A549 (cell line): ENCODE measurements around the gene CARD8. TPM values are rescaled to one million over a fixed set of nuclear protein-coding genes. Genes with fewer than 3 reads are reported as not detected.

Experiments used
- ATAC-seq, 2 experiments: fragments of 200-7000 bp in 1 of 2; fragments of >200 bp in 1 of 2; cut with Nextera tagmentation in 1 of 2; cut with Tn5 transposase in 1 of 2; 3 replicates each; pipeline versions ENCODE4 v1.8.0 to v1.9.1; 2018 to 2020; ENCODE audit warnings: mild to moderate bottlenecking in 1 of 2, moderate library complexity in 1 of 2
- CTCF ChIA-PET: fragments of 300-600 bp; sonication (Branson Sonifier 250); formaldehyde crosslinking; extraction: SDS; loops from one replicate; lab custom pipeline; 2021; ENCODE audit warnings: antibody characterized with exemption, inconsistent platforms; lab: Yijun Ruan, JAX
- POLR2A ChIA-PET: fragments of 350-600 bp; formaldehyde crosslinking; extraction: SDS; loops from one replicate; lab custom pipeline; 2021; ENCODE audit warnings: antibody characterized with exemption, inconsistent platforms; lab: Yijun Ruan, JAX
- DNase-seq, 2 experiments: peaks; one replicate each; pipeline versions ENCODE4 v3.0.0 to v3.0.0-alpha.2; 2011 to 2016; ENCODE audit warnings: low read depth in 1 of 2, low spot score in 1 of 2
- FAIRE-seq: peaks from 2 replicates; lab custom pipeline; 2011; peaks lifted over from hg19 to GRCh38; lab: Jason Lieb, UNC
- H3K27ac ChIP-seq, 2 experiments: fragments of >200 bp; sonication (Bioruptor Twin); formaldehyde crosslinking; 3 replicates each; pipeline ENCODE4 v1.5.1; 2016 to 2017
- H3K4me1 ChIP-seq: fragments of >200 bp; sonication (Bioruptor Twin); formaldehyde crosslinking; 3 replicates; pipeline ENCODE4 v1.6.1; 2016
- H3K4me2 ChIP-seq: fragments of >200 bp; sonication (Bioruptor Twin); formaldehyde crosslinking; 3 replicates; pipeline ENCODE4 v1.6.1; 2016
- H3K4me3 ChIP-seq: fragments of >200 bp; sonication (Bioruptor Twin); formaldehyde crosslinking; 3 replicates; pipeline ENCODE4 v1.5.1; 2016
- H3K9me3 ChIP-seq: fragments of >200 bp; sonication (Bioruptor Twin); formaldehyde crosslinking; 3 replicates; pipeline ENCODE4 v1.6.1; 2016
- BHLHE40 ChIP-seq: IDR thresholded peaks from 2 replicates; pipeline ENCODE4 v1.6.1; 2012; ENCODE audit warnings: low read depth, low read length, inconsistent platforms
- CBX8 ChIP-seq: fragments of 200-600 bp; sonication (generic); IDR thresholded peaks from 2 replicates; pipeline ENCODE4 v1.6.1; 2016
- EHF ChIP-seq: fragments of 250-450 bp; sonication (Bioruptor Pico); IDR thresholded peaks from 2 replicates; pipeline ENCODE4 v1.5.0; 2020; ENCODE audit warnings: mild to moderate bottlenecking
- EHMT2 ChIP-seq: fragments of 200-600 bp; sonication (generic); IDR thresholded peaks from 2 replicates; pipeline ENCODE4 v1.6.1; 2016; ENCODE audit warnings: antibody characterized with exemption, low read depth, mild to moderate bottlenecking, moderate library complexity
- EP300 ChIP-seq, 2 experiments: fragments of >200 bp; sonication (Bioruptor Twin); formaldehyde crosslinking; IDR thresholded peaks; 2 replicates in 1 of 2; 3 replicates in 1 of 2; pipeline ENCODE4 v1.6.1; 2016 to 2017
- FOSB ChIP-seq: fragments of 250-450 bp; sonication (Bioruptor Pico); IDR thresholded peaks from 2 replicates; pipeline ENCODE4 v1.5.0; 2020; ENCODE audit warnings: mild to moderate bottlenecking, moderate library complexity
- HDAC2 ChIP-seq: fragments of 200-600 bp; sonication (generic); IDR thresholded peaks from 2 replicates; pipeline ENCODE4 v1.6.1; 2016
- HEYL ChIP-seq: fragments of 250-450 bp; sonication (Bioruptor Pico); IDR thresholded peaks from 2 replicates; pipeline ENCODE4 v1.8.0; 2021; ENCODE audit warnings: mild to moderate bottlenecking, moderate library complexity
- HOXA7 ChIP-seq: fragments of 250-450 bp; sonication (Bioruptor Pico); IDR thresholded peaks from 2 replicates; pipeline ENCODE4 v1.5.0; 2020; ENCODE audit warnings: mild to moderate bottlenecking, moderate library complexity
- HOXB13 ChIP-seq: fragments of 250-450 bp; sonication (Bioruptor Pico); IDR thresholded peaks from 2 replicates; pipeline ENCODE4 v1.5.0; 2020; ENCODE audit warnings: low read depth, mild to moderate bottlenecking, moderate library complexity
- HOXB5 ChIP-seq: fragments of 250-450 bp; sonication (Bioruptor Pico); IDR thresholded peaks from 2 replicates; pipeline ENCODE4 v1.5.0; 2020; ENCODE audit warnings: mild to moderate bottlenecking, moderate library complexity
- JUNB ChIP-seq: fragments of >200 bp; sonication (Bioruptor Twin); formaldehyde crosslinking; IDR thresholded peaks from 2 replicates; pipeline ENCODE4 v1.6.1; 2016
- KDM1A ChIP-seq: fragments of 200-600 bp; sonication (generic); IDR thresholded peaks from 2 replicates; pipeline ENCODE4 v1.6.1; 2016; ENCODE audit warnings: low read depth, mild to moderate bottlenecking
- MAFK ChIP-seq: fragments of 450-650 bp; IDR thresholded peaks from 2 replicates; pipeline ENCODE4 v1.6.1; 2014; ENCODE audit not compliant: partially characterized antibody
- MYC ChIP-seq: IDR thresholded peaks from 2 replicates; pipeline ENCODE4 v1.6.1; 2012; ENCODE audit warnings: mild to moderate bottlenecking, inconsistent platforms, low read length, improper control_type of control experiment, borderline replicate concordance
- NFE2L2 ChIP-seq: fragments of 150-350 bp; conservative IDR thresholded peaks from 2 replicates; pipeline ENCODE4 v1.6.1; 2014; ENCODE audit warnings: low read length
- NR3C1 ChIP-seq: fragments of >200 bp; sonication (Bioruptor Twin); formaldehyde crosslinking; IDR thresholded peaks from 3 replicates; pipeline ENCODE4 v1.6.1; 2017
- PBX3 ChIP-seq: IDR thresholded peaks from 2 replicates; pipeline ENCODE4 v1.6.1; 2012
- RAD21 ChIP-seq, 2 experiments: fragments of >200 bp in 1 of 2; sonication (Bioruptor Twin) in 1 of 2; formaldehyde crosslinking in 1 of 2; IDR thresholded peaks in 1 of 2; conservative IDR thresholded peaks in 1 of 2; 2 replicates in 1 of 2; 3 replicates in 1 of 2; pipeline ENCODE4 v1.6.1; 2012 to 2018; ENCODE audit warnings: inconsistent platforms in 1 of 2
- RCOR1 ChIP-seq: fragments of 150-350 bp; IDR thresholded peaks from 2 replicates; pipeline ENCODE4 v1.6.1; 2014; ENCODE audit warnings: antibody characterized with exemption, low read length, low read depth
- RFX5 ChIP-seq: fragments of 450-650 bp; IDR thresholded peaks from 2 replicates; pipeline ENCODE4 v1.7.1; 2014; ENCODE audit warnings: antibody characterized with exemption, mild to moderate bottlenecking, moderate library complexity
- SREBF2 ChIP-seq: fragments of 450-650 bp; IDR thresholded peaks from 2 replicates; pipeline ENCODE4 v1.6.1; 2014; ENCODE audit warnings: mild to moderate bottlenecking, moderate library complexity
- ZC3H11A ChIP-seq: fragments of 450-650 bp; IDR thresholded peaks from 2 replicates; pipeline ENCODE4 v1.6.1; 2014; ENCODE audit warnings: antibody characterized with exemption, mild to moderate bottlenecking
- ZNF302 ChIP-seq: fragments of 250-450 bp; sonication (Bioruptor Pico); IDR thresholded peaks from 2 replicates; pipeline ENCODE4 v1.9.0; 2021; ENCODE audit warnings: inconsistent platforms, mild to moderate bottlenecking, moderate library complexity
- ZSCAN20 ChIP-seq: fragments of 250-450 bp; sonication (Bioruptor Pico); IDR thresholded peaks from 2 replicates; pipeline ENCODE4 v1.8.0; 2022; ENCODE audit warnings: mild to moderate bottlenecking, moderate library complexity
- WGBS: methylation state at CpG from one replicate; pipeline ENCODE4 v1.1.6; 2017; ENCODE audit errors: missing lambda C conversion rate; 5-methylcytosine and 5-hydroxymethylcytosine counted together
- polyA plus RNA-seq, 4 experiments: library from polyadenylated mRNA; depleted of rRNA in 3 of 4; stranded (reverse); fragments of >200 nt; fragmentation: RNase III in 1 of 4; extraction: RNeasy Plus Mini Kit Qiagen cat#74134 plus additional on column Dnase treatment in 1 of 4; gene quantifications; 2 replicates in 3 of 4; 3 replicates in 1 of 4; pipeline ENCODE4 v1.2.3, GENCODE V29; 2011 to 2017
- TF ChIP-seq, protein P1 (sequence below): fragments of >200 bp; sonication (Bioruptor Twin); formaldehyde crosslinking; IDR thresholded peaks from 2 replicates; pipeline ENCODE4 v1.6.1; 2016

CARD8 gene
- polyA plus RNA-seq, 2 of the 4 experiments (the other 2 are of a cell fraction) = 27.5 to 34.7 TPM

DNA sequence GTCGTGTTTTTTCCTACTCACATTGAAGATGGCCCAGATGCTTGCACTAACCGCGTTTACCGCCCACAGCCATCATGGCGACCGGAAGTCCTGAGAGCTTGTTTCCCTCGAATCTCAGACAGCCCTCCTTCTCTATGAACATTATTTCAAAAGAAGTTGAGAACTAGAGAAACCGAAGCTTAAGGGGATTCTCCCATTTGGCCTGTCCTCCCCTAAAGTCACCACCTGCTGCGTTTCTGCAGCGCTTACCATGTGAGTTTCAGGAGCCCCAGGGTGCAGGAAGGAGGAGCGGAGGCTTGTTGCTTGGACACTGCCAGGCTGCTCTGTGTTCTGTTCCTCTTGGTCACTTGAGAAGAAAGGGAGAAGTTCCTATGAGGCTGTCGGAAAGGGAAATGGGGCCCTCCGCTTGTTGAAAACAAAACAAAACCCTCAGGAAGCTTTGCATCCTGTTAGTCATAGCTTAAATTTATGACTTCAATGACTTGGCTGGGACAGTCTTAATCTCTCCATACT lies 6.2 kb downstream of the CARD8 start:
- ChIA-PET POLR2A (no interaction called here), CTCF (no interaction called here)
- DNase-seq (no peak), ATAC-seq (no peak), FAIRE-seq (no peak)
- Histone ChIP-seq H3K4me1 (peaks cover 4% of the 10 kb centered on the region; the same call in 1 of the 3 replicates), H3K4me2 (no peak overlapping the region), H3K4me3 (no peak overlapping the region), H3K9me3 (no peaks in the 10 kb centered on the region), H3K27ac (no peak overlapping the region)
- TF ChIP-seq ZNF302 (CRISPR knock-in tag) (no peak), HEYL (CRISPR knock-in tag) (no peak), NFE2L2 (no peak), HDAC2 (no peak), NR3C1 (no peak), RAD21 (conservative IDR thresholded peaks at IDR 0.05 in 1 of 2, IDR thresholded peaks at IDR 0.05 in 1 of 2) (no peak), KDM1A (no peak), MAFK (no peak), PBX3 (no peak), BHLHE40 (no peak), EP300 (IDR thresholded peaks at IDR 0.05) (no peak), CBX8 (no peak), HOXB5 (CRISPR knock-in tag) (no peak), EHF (no peak)
- TF ChIP-seq, protein P1, sequence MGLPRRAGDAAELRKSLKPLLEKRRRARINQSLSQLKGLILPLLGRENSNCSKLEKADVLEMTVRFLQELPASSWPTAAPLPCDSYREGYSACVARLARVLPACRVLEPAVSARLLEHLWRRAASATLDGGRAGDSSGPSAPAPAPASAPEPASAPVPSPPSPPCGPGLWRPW = no peak
- 89% methylated on average over 13 of the region's 13 CpGs for WGBS

DNA sequence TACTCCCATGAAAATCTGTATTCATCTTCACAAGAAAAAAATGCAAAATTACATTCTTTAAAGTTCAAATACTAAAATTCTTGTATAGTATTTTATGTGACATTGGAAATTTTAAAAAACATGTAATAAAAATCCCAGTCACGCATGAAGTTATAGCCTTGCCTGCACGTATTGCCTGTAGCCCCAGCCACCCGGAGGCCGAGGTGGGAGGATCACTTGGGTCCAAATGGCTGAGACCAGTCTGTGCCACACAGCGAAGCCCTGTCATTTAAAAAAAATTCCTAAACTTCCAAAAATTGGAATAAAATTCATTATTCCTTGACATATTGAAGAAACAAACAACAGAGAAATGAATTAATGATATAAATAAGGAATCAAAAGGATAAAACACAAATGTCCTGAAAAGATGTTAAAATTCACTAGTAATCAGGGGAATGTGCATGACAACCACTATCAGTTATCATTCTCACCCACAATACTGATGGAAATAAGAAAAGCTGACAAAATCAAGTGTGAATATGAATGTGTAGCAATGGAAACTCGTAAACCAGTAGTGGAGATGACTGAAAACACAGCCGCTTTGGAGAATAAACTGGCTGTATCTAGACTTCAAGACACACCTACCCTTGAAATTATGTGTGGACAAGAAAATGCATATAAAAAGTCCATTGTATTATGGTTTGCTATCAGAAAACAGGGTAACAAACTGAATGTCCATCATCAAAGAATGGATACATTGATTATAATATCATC lies 7.5 kb downstream of the CARD8 start:
- no peak for TF ChIP-seq EHMT2
- TF ChIP-seq SREBF2 = no peak
- TF ChIP-seq RFX5 = no peak
- no peak for TF ChIP-seq PBX3
- no peak for TF ChIP-seq ZC3H11A
- no peak for TF ChIP-seq ZSCAN20 (CRISPR knock-in tag)
- TF ChIP-seq EHF = no peak
- no peak for TF ChIP-seq JUNB
- no peak for TF ChIP-seq MYC
- TF ChIP-seq MAFK = no peak
- no peak for TF ChIP-seq HOXB13
- no peak for TF ChIP-seq FOSB (CRISPR knock-in tag)
- TF ChIP-seq RCOR1 = no peak
- no peak for TF ChIP-seq HOXA7
- TF ChIP-seq, protein P1 = no peak
- no peak for TF ChIP-seq HDAC2
- Histone ChIP-seq H3K4me1 (no peaks in the 10 kb centered on the region), H3K27ac (no peak overlapping the region), H3K4me2 (no peak overlapping the region), H3K9me3 (no peaks in the 10 kb centered on the region), H3K4me3 (no peak overlapping the region)
- ChIA-PET POLR2A (no interaction called here), CTCF (interaction anchor here (0.9 kb wide), 1 partner anchor 13 kb away, joined by 3 read pairs; no protein-coding TSS in a partner anchor)
- DNase-seq (no peak), FAIRE-seq (peak; percentile 88), ATAC-seq (no peak)
- WGBS = 91% methylated on average over 7 of the region's 7 CpGs
